ENCODE results near the gene THSD7A. TPM values are rescaled to one million over a fixed set of nuclear protein-coding genes. Genes with fewer than 3 reads are reported as not detected.

The THSD7A gene
- total RNA-seq, 1 experiment from 2014 or later = 5.9 TPM

GRCh38 chr7:11675163-11675562, 156.8 kb downstream of the THSD7A start:
- Mint-ChIP-seq H3K36me3 (ENCODE audit: insufficient read depth, unreplicated experiment) (no peaks in the 10 kb centered on the region), H3K9me3 (ENCODE audit: low read depth, unreplicated experiment) (peaks cover 21% of the 10 kb centered on the region), H3K4me1 (ENCODE audit: low read depth, unreplicated experiment) (no peaks in the 10 kb centered on the region), H3K27me3 (ENCODE audit: unreplicated experiment) (no peaks in the 10 kb centered on the region), H3K4me3 (ENCODE audit: low read depth, unreplicated experiment) (no peak overlapping the region), H3K27ac (ENCODE audit: unreplicated experiment) (no peak overlapping the region)
- no peak for DNase-seq
- TF ChIP-seq, protein P1, sequence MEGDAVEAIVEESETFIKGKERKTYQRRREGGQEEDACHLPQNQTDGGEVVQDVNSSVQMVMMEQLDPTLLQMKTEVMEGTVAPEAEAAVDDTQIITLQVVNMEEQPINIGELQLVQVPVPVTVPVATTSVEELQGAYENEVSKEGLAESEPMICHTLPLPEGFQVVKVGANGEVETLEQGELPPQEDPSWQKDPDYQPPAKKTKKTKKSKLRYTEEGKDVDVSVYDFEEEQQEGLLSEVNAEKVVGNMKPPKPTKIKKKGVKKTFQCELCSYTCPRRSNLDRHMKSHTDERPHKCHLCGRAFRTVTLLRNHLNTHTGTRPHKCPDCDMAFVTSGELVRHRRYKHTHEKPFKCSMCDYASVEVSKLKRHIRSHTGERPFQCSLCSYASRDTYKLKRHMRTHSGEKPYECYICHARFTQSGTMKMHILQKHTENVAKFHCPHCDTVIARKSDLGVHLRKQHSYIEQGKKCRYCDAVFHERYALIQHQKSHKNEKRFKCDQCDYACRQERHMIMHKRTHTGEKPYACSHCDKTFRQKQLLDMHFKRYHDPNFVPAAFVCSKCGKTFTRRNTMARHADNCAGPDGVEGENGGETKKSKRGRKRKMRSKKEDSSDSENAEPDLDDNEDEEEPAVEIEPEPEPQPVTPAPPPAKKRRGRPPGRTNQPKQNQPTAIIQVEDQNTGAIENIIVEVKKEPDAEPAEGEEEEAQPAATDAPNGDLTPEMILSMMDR (IDR thresholded peaks at IDR 0.05; ENCODE audit: unreplicated experiment) = no peak
- BruUV-seq (replicated peaks) = no TSS peak
- CTCF ChIA-PET = no interaction called here
- intact Hi-C loops (cut with micrococcal nuclease; ENCODE audit: unreplicated experiment) = no loop called here

DNA sequence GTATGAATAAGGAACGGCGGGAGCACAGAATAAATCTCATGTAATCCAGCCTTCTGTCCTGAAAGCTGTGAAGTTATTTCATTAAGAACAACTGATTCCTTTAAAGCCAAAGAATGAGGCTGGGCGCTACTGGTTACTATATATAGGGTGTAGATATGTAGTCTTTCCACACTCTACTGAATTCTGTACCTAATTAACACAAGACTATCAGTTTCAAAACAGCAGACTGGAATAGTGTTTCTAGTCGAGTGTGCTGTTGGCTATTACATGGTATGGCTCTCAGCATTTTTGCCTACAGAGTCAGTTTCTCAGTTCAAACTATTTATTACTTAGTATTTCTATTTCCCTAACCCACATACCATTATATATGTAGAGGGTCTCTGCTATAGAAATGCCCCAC, 163.3 kb downstream of the THSD7A start:
- H3K27me3 Mint-ChIP-seq (ENCODE audit: unreplicated experiment) = no peaks in the 10 kb centered on the region
- TF ChIP-seq, protein P1 (IDR thresholded peaks at IDR 0.05; ENCODE audit: unreplicated experiment) = no peak
- DNase-seq = no peak
- H3K9me3 Mint-ChIP-seq (ENCODE audit: low read depth, unreplicated experiment) = no peaks in the 10 kb centered on the region
- intact Hi-C loops (cut with micrococcal nuclease; ENCODE audit: unreplicated experiment) = no loop called here
- no TSS peak for BruUV-seq (replicated peaks)
- H3K4me1 Mint-ChIP-seq (ENCODE audit: low read depth, unreplicated experiment) = no peaks in the 10 kb centered on the region
- CTCF ChIA-PET = interaction anchor here (0.7 kb wide), 1 partner anchor 89 kb away, joined by 3 read pairs; no protein-coding TSS in a partner anchor
- H3K27ac Mint-ChIP-seq (ENCODE audit: unreplicated experiment) = no peak overlapping the region
- H3K36me3 Mint-ChIP-seq (ENCODE audit: insufficient read depth, unreplicated experiment) = no peaks in the 10 kb centered on the region
- H3K4me3 Mint-ChIP-seq (ENCODE audit: low read depth, unreplicated experiment) = no peak overlapping the region

GRCh38 chr7:11667810-11668185, 164.2 kb downstream of the THSD7A start:
- no peaks in the 10 kb centered on the region for H3K27me3 Mint-ChIP-seq (ENCODE audit: unreplicated experiment)

GRCh38 chr7:11667071-11667809, 164.8 kb downstream of the THSD7A start:
- intact Hi-C loops (cut with micrococcal nuclease; ENCODE audit: unreplicated experiment) = no loop called here
- H3K36me3 Mint-ChIP-seq (ENCODE audit: insufficient read depth, unreplicated experiment) = no peaks in the 10 kb centered on the region
- no TSS peak for BruUV-seq (replicated peaks)
- no peaks in the 10 kb centered on the region for H3K27me3 Mint-ChIP-seq (ENCODE audit: unreplicated experiment)
- H3K4me3 Mint-ChIP-seq (ENCODE audit: low read depth, unreplicated experiment) = no peak overlapping the region
- no peak for DNase-seq
- H3K9me3 Mint-ChIP-seq (ENCODE audit: low read depth, unreplicated experiment) = no peaks in the 10 kb centered on the region
- TF ChIP-seq, protein P1 (IDR thresholded peaks at IDR 0.05; ENCODE audit: unreplicated experiment) = no peak
- CTCF ChIA-PET = no interaction called here
- no peak overlapping the region for H3K27ac Mint-ChIP-seq (ENCODE audit: unreplicated experiment)
- H3K4me1 Mint-ChIP-seq (ENCODE audit: low read depth, unreplicated experiment) = no peaks in the 10 kb centered on the region

More at GRCh38 chr7:11667810-11668185, 164.2 kb downstream of the THSD7A start:
- DNase-seq = no peak
- Mint-ChIP-seq H3K36me3 (ENCODE audit: insufficient read depth, unreplicated experiment) (no peaks in the 10 kb centered on the region), H3K4me1 (ENCODE audit: low read depth, unreplicated experiment) (no peaks in the 10 kb centered on the region), H3K9me3 (ENCODE audit: low read depth, unreplicated experiment) (no peaks in the 10 kb centered on the region), H3K4me3 (ENCODE audit: low read depth, unreplicated experiment) (no peak overlapping the region), H3K27ac (ENCODE audit: unreplicated experiment) (no peak overlapping the region)
- intact Hi-C loops (cut with micrococcal nuclease; ENCODE audit: unreplicated experiment) = no loop called here
- CTCF ChIA-PET = interaction anchor here (0.6 kb wide), 1 partner anchor 14 kb away, joined by 3 read pairs; no protein-coding TSS in a partner anchor
- TF ChIP-seq, protein P1 (IDR thresholded peaks at IDR 0.05; ENCODE audit: unreplicated experiment) = no peak
- BruUV-seq (replicated peaks) = no TSS peak

All from Calu3 (cell line).